Left ventricle myocardium superior (tissue), 1 donor: ENCODE measurements around the gene ELK3. TPM values are rescaled to one million over a fixed set of nuclear protein-coding genes. Genes with fewer than 3 reads are reported as not detected.
A peak's percentile ranks its signal among the peaks of the same experiment; 100 is the strongest.

Experiments used
- ATAC-seq: fragments of 200-7000 bp; cut with Tn5 transposase; one replicate; pipeline ENCODE4 v1.9.1; 2020; ENCODE audit warnings: mild to moderate bottlenecking, moderate library complexity
- DNase-seq: peaks from one replicate; pipeline ENCODE4 v3.0.0-alpha.2; 2020
- intact Hi-C: fragments of 100-400 bp; cut with micrococcal nuclease; formaldehyde crosslinking; loops from one replicate; pipeline ENCODE4 v1.11.0; 2022
- long read RNA-seq: library from polyadenylated mRNA; unstranded; transcript quantifications from one replicate; pipeline ENCODE4 v2.0.0, GENCODE V29; 2021
- total RNA-seq: library from RNA; stranded (reverse); fragmentation: NEBNext Ultra II Directional; extraction: Animal tissue kit (Norgen Biotek cat#: 25700); gene quantifications from one replicate; pipeline ENCODE4 v1.2.1, GENCODE V29; 2021
- donor health status: DM: no; HTN: yes; CAD: no; lungs with severe emphysema.

Gene ELK3
- total RNA-seq, result 21.1 TPM
- long read RNA-seq, full-length matches to known transcripts, result 5 of 10 reads
- long read RNA-seq, partial matches to known transcripts, result 4 of 10 reads
- long read RNA-seq, other reads (novel, unspliced or antisense), result 1 of 10 reads

DNA sequence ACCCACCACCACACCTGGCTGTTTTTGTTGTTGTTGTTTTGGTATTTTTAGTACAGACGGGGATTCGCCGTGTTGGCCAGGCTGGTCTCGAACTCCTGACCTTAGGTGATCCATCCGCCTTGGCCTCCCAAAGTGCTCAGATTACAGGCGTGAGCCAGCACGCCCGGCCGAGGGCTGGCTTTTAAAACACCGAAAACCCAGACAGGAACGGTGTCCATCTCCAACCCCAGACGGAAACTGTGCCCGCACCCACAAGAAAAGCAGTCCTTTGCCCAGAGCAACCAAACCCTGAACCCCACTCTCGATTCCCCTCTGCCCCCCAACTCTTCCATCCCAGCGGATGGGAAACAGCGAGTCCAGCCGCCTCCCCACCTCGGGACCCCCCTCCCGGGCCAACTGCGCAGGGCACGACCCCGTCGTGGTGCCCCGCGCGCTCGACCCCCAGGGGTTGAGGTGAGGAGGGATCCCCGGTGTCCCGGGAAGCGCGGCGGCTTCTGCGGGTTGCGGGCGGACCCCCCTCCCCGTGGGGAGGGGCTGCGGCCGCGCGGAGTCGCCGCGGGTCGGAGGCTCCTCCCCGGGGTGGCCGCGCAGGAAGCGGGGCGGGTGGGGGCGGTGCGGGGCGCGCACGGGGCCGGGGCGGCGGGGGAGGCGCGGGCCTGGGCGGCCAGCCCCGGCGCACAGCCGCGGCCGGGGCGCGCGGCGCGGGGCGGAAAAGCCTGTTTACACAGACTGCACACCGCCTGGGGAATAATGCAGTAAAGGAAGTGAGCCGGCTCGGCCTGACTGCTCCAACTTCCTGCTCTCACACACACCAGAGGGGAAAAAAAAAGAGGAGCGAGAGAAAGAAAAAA, at the start of gene ELK3:
Gene ELK3, plus strand, starts transcription at position 651 of the 851 bp plus-strand sequence.
- DNase-seq, result peak; percentile 81
- ATAC-seq, result peak; percentile 85
- intact Hi-C loops, result no loop called here

- DNase-seq (no peak), ATAC-seq (no peak)
- intact Hi-C loops, result no loop called here
Observed at GRCh38 chr12:96146747-96147146, 47.4 kb upstream of the ELK3 start.

- ATAC-seq (no peak), DNase-seq (no peak)
- intact Hi-C loops, result no loop called here
Observed at GRCh38 chr12:96150442-96150841, 43.7 kb upstream of the ELK3 start.

GRCh38 chr12:96152164-96152563, 42.0 kb upstream of the ELK3 start:
- DNase-seq (no peak), ATAC-seq (no peak)
- intact Hi-C loops, result no loop called here

DNA sequence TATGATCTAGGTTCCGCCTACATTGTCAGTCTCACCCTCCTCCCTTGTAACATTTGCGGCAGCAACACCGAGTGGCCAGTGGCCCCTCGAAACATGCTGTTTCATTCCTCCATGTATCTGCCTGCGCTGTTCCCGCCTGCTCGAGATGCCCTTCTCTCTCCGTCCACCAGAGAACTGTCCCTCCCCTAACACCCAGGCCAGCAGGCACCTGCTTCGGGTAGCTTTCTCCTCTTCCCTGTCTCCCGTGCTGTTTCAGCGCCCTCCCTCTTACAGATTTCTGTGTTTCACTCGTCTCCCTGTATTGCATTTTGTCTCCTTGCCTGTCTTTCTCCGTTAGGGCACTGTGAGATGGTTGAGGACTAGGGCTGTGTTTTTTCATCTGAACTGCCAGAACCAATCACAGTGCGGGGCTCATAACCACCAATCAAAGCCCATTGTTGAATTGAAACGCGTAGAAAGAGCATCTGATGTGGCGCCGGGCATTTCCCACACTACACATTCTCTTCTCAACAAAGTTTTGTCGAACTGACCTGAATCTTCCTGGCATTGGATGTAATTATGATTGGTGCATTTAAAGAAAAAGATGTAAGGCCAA, 40.9 kb upstream of the ELK3 start:
- DNase-seq (no peak), ATAC-seq (no peak)
- intact Hi-C loops, result no loop called here

DNA sequence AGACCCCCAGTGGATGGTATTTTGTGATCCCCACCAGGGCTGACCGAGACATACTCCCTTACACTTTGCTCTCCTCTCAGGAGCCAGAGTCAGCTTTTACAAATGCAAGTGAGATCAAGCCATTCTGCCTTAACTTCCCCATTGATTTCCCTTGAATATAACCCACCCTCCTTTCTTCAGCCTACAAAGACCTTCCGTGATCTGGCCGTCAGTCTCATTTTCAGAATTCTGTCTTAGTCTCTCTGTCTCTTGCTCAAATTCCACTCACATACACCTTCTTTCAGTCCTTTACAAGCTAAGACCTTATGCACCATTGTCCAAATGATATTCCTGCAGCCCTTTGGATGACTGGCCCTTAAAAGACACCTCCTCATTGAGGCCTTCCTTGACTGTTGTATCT, 39.0 kb upstream of the ELK3 start:
- ATAC-seq (no peak), DNase-seq (no peak)
- intact Hi-C loops, result no loop called here

GRCh38 chr12:96155781-96156180, 38.4 kb upstream of the ELK3 start:
- no peak for DNase-seq
- intact Hi-C loops, result no loop called here
- ATAC-seq, result no peak

DNA sequence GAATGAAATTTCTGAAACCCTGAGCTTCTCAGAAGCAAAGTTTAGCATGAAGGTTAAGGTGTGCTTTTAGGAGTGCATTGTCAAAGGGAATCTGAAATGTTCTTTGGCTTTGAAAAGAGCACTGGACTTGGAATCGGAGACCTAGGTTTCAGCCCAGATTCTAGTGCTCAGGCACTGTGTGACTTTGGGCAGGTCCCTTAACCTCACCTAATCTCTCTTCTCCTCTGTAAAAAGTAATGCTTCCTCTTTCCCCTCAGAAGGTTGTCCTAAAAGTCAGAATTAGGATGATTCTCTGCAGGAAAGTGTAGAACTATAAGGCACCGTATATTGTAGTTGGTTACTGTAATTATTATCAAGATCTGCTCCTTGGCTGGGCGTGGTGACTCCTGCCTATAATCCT, 38.0 kb upstream of the ELK3 start:
- intact Hi-C loops, result no loop called here
- no peak for DNase-seq
- ATAC-seq, result no peak

GRCh38 chr12:96157427-96157826, 36.7 kb upstream of the ELK3 start:
- DNase-seq (no peak), ATAC-seq (no peak)
- intact Hi-C loops, result no loop called here

DNA sequence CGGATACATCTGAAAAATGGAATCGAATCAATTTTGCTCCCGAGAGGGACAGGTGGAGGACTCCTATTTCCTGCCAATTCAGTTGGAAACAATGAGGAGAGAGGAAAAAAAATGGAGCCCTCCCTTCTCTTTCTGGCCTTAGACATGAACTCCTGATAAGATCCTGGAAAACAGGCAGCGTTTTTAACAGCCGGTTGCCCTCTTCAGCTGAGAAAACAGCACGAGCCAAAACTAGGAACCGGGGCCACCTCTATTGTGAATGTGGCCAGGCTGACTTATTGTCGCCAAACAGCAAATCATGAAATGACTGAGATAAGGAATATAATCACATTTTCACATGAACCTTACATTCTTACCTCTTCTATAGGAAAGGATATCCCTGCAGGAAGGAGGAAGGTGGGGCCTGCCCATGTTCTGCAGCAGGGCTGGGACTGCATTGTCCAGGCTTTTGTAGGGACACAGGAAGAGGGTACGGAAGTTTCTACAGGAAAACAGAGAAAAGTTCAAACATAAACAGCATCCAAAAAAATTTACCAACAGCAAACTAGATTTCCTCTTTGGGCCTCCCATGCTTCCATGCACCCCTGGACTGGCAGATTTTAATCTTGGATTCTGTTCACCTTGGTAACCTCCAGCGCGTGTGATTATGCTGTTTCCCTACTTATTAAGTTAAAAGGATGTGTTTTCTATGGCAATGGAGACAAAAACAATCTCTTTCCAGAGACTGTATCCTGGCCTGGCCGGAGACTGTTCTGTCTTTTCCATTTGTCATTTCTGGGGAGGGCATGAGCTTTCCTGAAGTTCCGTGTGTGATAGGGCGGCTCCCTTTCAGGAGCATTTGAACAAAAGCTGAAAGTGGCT, 29.0 kb upstream of the ELK3 start:
- ATAC-seq, result peak; percentile 87
- intact Hi-C loops, result no loop called here
- peak; percentile 32 for DNase-seq

DNA sequence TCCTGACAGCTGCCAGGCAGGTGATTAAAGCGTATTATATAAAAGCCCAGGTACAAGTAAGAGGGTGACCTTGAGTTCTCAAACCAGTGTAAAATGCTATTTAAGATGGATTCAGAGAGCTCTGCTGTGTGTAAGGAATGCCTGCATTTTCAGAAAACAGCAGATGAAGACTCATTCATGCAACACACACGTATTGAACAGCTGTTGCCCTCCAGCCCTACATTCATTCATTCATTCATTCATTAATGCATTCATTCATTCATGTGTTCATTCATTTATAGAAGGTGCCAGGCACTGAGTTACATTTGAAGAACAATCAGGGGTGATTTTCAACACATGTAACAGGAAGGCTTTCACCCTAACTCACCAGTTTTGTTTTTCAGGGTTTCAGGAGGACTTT, 27.4 kb upstream of the ELK3 start:
- DNase-seq (no peak), ATAC-seq (no peak)
- intact Hi-C loops, result no loop called here

GRCh38 chr12:96167492-96167891, 26.7 kb upstream of the ELK3 start:
- ATAC-seq (no peak), DNase-seq (no peak)
- intact Hi-C loops, result no loop called here

DNA sequence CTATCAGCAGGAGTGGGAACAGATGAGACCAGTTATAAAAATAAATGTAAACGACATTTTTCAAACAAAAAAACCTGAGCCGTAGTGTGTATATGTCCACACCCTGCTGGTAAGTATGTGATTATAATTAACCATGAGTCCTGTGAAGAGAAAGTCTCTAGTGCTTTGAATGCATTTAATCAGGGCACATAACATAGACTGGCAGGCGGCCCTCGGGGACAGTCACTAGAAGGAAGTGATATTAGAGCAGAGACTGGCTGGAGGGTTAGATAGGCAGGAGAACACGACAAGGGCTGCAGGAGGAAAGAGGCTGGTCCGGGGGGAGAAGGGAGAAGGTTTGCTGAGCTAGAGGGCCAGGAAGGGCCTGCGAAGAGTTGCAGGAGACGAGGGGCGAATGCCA, 23.8 kb upstream of the ELK3 start:
- intact Hi-C loops, result no loop called here
- DNase-seq, result peak; percentile 39
- ATAC-seq, result peak; percentile 65

DNA sequence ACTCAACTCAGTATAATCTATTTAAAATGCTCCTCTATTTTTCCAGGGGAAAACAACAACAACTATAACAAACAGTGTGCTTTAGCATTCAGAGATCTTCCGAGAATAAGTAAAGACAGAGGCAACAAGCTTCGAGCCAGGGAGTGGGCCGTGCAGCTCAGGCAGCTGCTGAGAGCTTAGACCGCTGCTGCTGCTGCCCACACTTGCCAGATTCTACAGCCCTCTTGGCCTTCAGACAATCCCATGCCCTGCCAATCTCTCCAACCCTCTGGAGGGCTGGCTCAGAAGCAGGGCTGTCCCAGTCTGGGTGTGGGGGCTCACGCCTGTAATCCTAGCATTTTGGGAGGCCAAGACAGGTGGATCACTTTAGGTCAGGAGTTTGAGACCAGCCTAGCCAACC, 23.4 kb upstream of the ELK3 start:
- DNase-seq (no peak), ATAC-seq (peak; percentile 60)
- intact Hi-C loops, result no loop called here

GRCh38 chr12:96171905-96172304, 22.3 kb upstream of the ELK3 start:
- intact Hi-C loops, result no loop called here
- DNase-seq, result no peak
- ATAC-seq, result no peak

- DNase-seq (no peak), ATAC-seq (no peak)
- intact Hi-C loops, result no loop called here
Observed at GRCh38 chr12:96172981-96173380, 21.2 kb upstream of the ELK3 start.

- DNase-seq (no peak), ATAC-seq (no peak)
- intact Hi-C loops, result no loop called here
Observed at GRCh38 chr12:96176575-96176974, 17.6 kb upstream of the ELK3 start.

- no peak for DNase-seq
- ATAC-seq, result peak; percentile 29
Observed at GRCh38 chr12:96177013-96177412, 17.2 kb upstream of the ELK3 start.

DNA sequence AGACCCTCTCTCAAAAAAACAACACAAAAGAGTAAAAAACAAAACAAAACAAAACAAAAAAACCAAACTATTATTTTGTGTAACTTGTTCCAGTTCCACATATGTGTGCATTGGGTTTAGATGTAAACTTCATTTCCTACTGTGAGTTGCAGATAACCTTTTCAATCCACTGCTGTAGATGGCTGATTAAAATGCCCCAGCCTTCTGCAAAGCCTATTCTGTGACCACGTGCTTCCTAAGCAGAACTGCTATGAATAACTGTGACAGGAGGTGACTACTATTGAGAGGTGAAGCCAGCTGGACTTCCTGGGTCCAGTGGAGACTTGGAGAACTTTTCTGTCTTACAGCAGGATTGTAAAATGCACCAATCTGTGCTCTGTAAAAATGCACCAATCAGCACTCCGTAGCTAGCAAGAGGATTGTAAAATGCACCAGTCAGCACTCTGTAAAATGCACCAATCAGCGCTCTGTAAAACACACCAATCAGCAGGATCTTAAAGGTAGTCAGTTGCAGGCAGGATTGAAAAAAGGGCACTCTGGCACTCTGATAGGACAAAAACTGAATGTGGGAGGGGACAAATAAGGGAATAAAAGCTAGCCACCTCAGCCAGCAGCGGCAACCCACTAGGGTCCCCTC, 10.3 kb upstream of the ELK3 start:
- DNase-seq (no peak), ATAC-seq (no peak)
- intact Hi-C loops, result no loop called here

More at GRCh38 chr12:96177013-96177412, 17.2 kb upstream of the ELK3 start:
- intact Hi-C loops, result no loop called here
